DMS79 (cell line): Measurements from ENCODE around the gene CES2.
"Not testable (repeated sequence)": the region's sequence is repeated elsewhere in the genome, so short reads cannot be mapped to it uniquely, and the experiment has no call there.

Source experiments
- DNase-seq: peaks from one replicate; lab custom pipeline; 2025; lab: John Stamatoyannopoulos, UW

CES2 gene

GRCh38 chr16:66935314-66936011, at the start of gene CES2:
Gene CES2, plus strand, starts transcription at chr16:66935516. Its CDS starts 120 bp downstream, at chr16:66935636.
- DNase-seq: no peak

GRCh38 chr16:66886321-66886720, 49.0 kb upstream of the CES2 start:
- DNase-seq: no peak

- no peak for DNase-seq
Measured at GRCh38 chr16:66886914-66887313, 48.4 kb upstream of the CES2 start.

GRCh38 chr16:66888647-66889615, 46.4 kb upstream of the CES2 start:
- DNase-seq: no peak

GRCh38 chr16:66889622-66890021, 45.7 kb upstream of the CES2 start:
- DNase-seq: no peak

- no peak for DNase-seq
Measured at GRCh38 chr16:66890799-66891198, 44.5 kb upstream of the CES2 start.

GRCh38 chr16:66891360-66891759, 44.0 kb upstream of the CES2 start:
- no peak for DNase-seq

GRCh38 chr16:66891797-66892196, 43.5 kb upstream of the CES2 start:
- no peak for DNase-seq

GRCh38 chr16:66894055-66894454, 41.3 kb upstream of the CES2 start:
- no peak for DNase-seq

- peak; percentile 25 for DNase-seq
Measured at GRCh38 chr16:66894948-66895688, 40.2 kb upstream of the CES2 start.

- DNase-seq: no peak
Measured at GRCh38 chr16:66895689-66895979, 39.7 kb upstream of the CES2 start.

GRCh38 chr16:66895999-66896398, 39.3 kb upstream of the CES2 start:
- DNase-seq: no peak

- DNase-seq: not testable (repeated sequence)
Measured at GRCh38 chr16:66896682-66897081, 38.6 kb upstream of the CES2 start.

- no peak for DNase-seq
Measured at GRCh38 chr16:66898207-66898606, 37.1 kb upstream of the CES2 start.

GRCh38 chr16:66898933-66899309, 36.4 kb upstream of the CES2 start:
- DNase-seq: no peak

- DNase-seq: no peak
Measured at GRCh38 chr16:66899310-66899944, 35.9 kb upstream of the CES2 start.

- peak; percentile 51 for DNase-seq
Measured at GRCh38 chr16:66899945-66900710, 35.2 kb upstream of the CES2 start.

GRCh38 chr16:66900721-66901441, 34.4 kb upstream of the CES2 start:
- no peak for DNase-seq

- no peak for DNase-seq
Measured at GRCh38 chr16:66901626-66902025, 33.7 kb upstream of the CES2 start.

GRCh38 chr16:66902648-66903543, 32.4 kb upstream of the CES2 start:
- no peak for DNase-seq
